NCI-H524 (cell line): ENCODE measurements around the gene AIFM3.
"Not testable (repeated sequence)": the region's sequence is repeated elsewhere in the genome, so short reads cannot be mapped to it uniquely, and the experiment has no call there.

Source experiments
- DNase-seq, 2 experiments: peaks; one replicate each; lab custom pipeline; 2025; lab: John Stamatoyannopoulos, UW

AIFM3 gene

DNA sequence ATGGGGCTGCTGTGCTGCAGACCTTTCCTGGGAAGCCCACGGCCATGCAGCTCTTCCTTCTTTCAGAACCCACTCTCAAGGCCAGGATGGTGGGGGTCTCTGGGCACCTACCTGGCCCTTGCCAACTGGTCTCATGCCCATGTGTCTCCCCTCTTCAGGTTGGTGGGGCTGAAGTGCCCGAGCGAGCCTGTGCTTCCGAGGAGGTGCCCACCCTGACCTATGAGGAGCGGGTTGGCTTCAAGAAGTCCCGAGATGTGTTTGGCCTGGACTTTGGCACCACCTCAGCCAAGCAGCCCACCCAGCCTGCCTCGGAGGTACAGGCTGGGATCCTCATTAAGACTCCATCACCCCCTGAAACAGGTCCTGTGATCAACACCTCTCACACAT is 25.0 kb downstream of the AIFM3 start:
- DNase-seq = no peak

DNA sequence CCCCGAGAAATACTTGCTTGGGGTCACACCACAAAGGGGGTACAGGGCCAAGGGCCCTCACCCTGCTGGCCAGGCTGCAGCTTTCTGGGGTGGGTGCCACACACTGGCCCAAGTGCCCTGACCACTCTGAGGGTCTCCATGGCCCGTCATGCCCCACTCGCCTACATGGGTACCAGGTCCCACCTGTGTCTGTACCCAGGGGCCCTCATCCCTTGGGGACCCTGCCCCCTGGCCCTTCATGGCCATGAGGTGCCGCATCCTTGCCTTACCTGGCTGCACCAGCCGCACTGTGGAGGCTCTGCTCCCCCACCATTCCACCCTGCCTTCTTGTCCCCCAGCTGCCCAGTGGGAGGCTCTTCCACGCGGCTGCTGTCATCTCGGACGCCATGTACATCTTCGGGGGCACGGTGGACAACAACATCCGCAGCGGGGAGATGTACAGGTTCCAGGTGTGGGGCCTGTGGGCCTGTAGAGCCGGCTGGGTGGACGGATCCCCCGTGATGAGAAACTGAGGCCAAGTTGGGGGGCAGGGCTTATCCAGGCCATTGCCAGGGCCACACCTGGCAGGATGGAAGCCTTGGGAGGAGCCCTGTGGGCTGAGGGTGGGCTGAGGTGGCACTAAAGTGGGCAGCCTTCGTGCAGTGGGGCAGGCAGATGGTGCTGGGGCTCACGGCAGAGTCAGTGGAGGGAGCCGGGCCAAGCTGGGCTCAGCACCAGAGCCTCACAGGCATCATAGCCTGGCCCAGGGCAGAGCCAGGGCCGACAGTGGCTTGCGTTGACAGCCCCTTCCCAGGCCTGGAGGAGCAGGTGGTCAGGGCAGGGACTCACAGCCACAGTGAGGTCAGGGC is 25.6 kb downstream of the AIFM3 start:
- DNase-seq = no peak

DNA sequence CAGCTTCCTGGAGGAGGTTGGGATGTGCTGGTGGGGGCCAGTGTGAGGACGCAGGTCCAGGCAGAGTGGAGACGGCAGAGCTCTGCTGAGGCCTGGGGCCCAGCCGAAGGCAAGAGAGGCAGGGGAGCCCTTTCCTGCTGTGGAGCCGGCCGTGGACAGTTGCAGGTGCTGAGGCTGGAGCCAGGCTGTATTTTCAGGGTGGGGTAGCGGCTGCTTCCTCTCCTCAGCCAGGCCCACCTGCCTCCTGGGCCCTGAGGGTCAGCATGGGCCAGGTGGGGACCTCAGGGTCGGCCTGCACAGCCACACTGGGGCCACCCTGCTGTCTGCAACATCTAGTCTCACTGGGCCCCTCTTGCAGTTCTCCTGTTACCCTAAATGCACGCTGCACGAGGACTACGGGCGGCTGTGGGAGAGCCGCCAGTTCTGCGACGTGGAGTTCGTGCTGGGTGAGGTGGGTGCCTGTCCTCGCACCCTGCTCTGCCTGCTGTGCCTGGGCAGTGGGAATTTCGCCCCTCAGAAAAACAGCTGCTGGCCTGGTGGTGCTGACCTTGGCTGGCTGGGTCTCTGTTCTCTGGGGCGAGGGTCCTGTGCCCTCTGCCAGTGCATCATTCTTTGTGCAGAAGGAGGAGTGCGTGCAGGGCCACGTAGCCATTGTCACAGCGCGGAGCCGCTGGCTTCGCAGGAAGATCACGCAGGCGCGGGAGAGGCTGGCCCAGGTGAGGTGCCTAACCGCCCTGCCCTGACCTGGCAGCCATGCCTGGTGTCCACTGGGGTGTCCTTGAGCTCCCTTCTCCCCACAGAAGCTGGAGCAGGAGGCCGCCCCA is 26.5 kb downstream of the AIFM3 start:
- DNase-seq = no peak

DNA sequence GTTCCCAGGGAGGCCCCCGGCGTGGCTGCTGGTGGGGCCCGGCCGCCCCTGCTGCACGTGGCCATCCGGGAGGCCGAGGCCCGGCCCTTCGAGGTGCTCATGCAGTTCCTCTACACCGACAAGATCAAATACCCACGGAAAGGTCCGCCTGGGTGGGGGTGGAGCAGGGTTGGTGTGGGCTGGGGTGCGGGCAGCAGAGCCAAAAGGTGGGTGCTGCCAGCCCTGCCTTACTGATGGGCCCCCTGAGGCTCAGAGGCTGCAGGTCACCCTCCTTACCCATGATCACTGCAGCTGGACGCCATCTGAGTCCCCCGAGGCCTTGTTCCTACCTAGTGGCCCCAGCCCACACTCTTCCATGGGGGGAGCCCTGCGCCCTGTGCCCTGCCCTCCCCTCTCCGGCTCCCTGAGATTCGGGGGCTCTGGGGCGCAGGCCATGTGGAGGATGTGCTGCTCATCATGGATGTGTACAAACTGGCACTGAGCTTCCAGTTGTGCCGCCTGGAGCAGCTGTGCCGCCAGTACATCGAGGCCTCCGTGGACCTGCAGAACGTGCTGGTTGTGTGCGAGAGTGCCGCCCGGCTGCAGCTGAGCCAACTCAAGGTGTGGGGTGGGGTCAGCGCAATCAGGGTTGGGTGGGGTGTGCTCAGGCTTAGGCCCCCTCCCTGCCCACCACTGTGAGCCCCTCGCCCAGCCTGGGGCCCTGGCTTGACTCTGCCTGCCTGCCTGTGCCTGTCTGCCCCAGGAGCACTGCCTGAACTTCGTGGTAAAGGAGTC is 27.3 kb downstream of the AIFM3 start:
- DNase-seq = no peak

DNA sequence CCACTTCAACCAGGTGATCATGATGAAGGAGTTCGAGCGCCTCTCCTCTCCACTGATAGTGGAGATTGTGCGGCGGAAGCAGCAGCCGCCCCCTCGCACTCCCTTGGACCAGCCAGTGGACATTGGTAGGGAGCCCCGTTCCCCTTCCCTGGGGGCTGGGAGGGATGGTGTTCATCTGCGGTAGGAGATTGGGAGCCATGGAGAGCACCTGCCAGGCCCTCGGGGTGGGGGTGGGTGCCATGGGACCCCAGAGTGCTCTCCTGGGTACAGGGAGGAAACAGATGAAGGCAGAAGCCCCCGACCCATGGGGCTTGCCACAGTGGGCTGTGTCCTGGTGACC is 27.8 kb downstream of the AIFM3 start:
- no peak for DNase-seq

DNA sequence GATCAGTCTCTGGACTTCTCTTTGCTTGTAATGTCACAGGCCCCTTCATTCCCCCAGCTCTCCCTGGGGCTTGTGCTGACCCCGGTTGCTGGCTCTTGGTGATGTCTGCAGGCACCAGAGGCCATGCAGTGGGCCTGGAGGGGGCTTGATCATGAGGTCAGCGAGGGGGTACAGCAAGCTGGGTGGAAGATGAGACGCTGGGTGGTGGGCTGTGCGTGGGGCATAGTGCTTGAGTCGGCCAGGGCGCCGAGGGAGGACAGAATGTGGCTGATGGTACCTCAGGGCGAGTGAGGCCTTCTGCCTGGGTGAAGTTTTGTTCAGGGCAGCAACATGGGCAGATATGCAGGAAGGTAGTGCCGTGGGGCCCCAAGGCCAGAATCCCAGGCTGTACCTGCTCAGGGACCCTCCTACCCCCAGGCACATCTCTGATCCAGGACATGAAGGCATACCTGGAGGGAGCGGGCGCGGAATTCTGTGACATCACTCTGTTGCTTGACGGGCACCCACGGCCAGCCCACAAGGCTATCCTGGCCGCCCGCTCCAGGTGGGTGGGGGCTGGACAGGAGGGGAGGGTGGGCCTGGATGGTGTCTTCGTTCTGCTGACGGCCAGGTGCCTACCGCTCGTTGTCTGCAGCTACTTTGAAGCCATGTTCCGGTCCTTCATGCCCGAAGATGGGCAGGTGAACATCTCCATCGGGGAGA is 28.4 kb downstream of the AIFM3 start:
- no peak for DNase-seq

- no peak for DNase-seq
These were observed 29.0 kb downstream of the AIFM3 start for GRCh38 chr22:20996031-20996410.

- no peak for DNase-seq
These were observed 29.8 kb downstream of the AIFM3 start for GRCh38 chr22:20996598-20997535.

- DNase-seq = no peak
These were observed 30.6 kb downstream of the AIFM3 start for GRCh38 chr22:20997536-20998257.

GRCh38 chr22:20998411-20999336 is 31.6 kb downstream of the AIFM3 start:
- DNase-seq = no peak

DNA sequence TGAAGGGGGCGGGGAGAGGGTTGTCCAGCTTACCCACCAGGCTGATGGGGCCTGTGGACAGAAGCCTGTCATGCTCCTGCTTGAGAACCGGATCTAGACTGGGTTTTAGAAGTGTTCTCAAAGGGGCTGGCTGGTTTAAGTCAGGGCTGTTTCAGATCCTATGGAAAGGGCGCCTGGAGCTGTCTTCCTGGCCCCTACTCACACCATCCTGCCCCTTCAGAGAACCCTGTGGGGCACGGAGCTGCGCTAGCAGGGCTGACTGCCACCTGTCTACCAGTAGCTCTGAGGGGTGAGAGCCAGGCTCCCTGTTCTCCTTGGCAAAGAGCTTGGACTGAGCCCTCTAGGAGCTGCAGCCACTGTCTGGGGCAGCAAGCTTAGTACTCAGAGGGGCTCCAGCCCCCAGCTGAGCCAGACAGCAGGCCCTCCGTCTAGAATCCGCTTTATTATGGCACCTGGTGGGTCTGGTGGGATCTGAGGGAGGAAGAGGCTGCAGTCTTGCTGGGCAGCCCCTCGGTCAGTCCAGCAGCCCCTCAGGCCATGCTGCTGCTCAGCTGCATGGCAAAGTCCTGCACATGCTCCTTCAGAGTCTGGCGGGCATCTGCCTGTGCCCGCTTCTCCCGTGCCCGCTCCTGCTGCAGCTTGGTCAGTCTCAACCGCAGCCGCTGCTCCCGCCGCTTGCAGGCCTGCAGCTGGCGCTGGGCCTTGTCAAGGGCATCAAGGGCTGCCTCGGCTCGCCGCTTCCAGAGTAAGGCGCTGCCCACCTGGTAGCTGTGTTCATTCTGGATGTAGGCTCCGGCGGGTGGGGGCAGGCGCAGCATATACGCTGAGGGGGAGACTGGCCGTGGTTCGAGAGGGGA is 32.5 kb downstream of the AIFM3 start:
- DNase-seq = no peak

DNA sequence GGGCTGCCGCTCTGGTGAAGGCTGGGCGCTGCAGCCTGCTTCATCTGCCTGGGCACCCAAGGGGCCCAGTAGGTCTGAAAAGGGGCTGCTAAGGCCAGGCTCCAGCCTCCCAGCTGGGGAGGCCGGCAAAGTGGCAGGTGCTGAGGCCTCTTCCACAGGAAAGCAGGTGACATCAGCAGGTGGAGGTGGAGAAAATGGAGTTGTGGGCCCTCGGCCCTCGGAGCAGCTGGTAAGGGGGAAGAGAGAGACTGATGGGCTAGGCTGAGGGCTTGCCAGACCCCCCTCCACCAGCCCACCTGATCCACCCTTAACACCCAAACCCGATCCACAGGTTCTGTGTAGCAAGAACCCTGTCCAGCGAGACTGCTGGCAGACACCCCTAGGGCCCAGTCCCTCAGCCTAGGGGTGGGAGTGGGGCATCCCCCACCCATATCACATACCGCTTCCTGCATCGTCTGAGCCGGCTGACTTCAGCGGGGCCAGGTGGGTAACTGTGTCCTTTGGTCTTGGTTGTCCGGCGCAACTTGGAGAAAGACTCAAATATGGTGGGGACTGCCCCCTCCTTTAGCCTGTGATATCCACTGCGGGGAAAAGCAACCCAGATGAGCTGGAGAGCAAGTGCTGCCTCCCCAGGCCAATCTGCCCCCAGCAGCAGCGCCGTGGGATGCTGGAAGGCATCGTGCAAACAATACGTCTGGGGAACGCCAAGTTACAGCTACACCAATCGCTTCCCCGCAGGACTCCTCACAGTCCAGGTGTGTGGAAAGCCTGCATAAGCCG is 33.3 kb downstream of the AIFM3 start:
- DNase-seq = no peak

GRCh38 chr22:21000987-21001600 is 34.0 kb downstream of the AIFM3 start:
- DNase-seq = no peak

DNA sequence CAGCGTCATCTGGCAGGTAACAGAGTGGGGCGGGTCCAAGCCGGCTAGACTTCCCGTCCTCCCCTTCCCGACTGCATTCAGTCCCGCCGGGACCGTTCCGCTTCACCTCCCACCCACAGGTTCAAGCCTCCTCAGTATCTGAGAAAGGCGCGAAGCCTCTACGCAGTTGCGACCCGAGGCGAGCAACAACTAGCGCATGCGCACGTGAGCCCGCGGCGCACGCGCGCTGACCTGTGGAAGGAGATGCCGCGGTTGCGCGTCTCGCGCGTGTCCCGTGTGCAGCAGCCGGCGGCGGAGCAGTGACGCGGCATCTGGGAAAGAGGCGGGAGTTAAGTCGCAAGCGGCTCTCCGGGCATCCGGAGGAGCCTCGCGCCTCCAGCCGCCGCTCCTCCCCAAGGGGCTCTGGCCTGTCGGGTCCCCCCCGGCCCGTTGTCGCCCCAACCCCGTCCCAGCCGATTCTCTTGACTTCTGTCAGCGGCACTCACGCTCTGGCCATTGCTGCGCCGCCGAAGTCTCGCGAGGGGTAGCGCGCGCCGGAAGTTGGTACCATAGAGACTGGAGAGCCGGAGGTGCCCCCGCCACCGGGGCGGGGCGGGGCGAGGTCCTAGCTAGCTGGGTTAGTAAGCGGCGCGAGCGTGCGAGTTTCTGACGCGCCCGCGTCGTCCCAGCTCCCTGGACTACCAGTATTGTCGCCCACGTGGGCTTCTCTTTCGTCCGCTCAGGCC is 34.7 kb downstream of the AIFM3 start, which contains the start of gene THAP7:
Gene THAP7, minus strand, starts transcription at position 518 of the 725 bp plus-strand sequence. Its CDS starts 207 bp downstream, at position 311.
- peak; percentile 93 to 96 for DNase-seq

DNA sequence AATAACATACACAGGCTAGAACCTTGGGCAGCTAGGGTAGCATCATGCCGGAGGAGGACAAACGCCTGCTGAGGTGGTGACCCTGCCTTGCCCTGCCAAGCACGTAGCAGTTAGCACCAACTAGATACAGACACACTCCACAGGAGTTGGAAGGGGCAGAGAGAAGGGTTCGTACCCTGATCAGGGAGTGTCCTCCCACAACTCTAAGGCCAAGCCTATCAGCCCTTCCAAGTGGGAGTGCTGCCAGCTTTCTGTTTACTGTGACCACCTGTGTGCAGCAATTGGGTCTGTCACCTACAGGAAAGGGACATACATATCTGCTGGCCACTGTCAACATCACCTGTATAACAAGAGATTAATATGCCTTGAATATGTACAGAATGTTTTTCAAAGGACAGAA is 36.7 kb downstream of the AIFM3 start:
- peak in 1 of 2 experiments; percentile 40 for DNase-seq

- DNase-seq = not testable (repeated sequence)
These were observed 42.2 kb downstream of the AIFM3 start for GRCh38 chr22:21009208-21009607.
